Measurements from ENCODE around the gene BPIFB3.

- TF ChIP-seq CTCF (IDR thresholded peaks at IDR 0.05): no peak
- no peak for TF ChIP-seq POLR2A (IDR thresholded peaks at IDR 0.05)
These were observed 37.4 kb downstream of the BPIFB3 start for GRCh38 chr20:33091147-33091546.
